ENCODE data around the gene DGKD. TPM values are rescaled to one million over a fixed set of nuclear protein-coding genes. Genes with fewer than 3 reads are reported as not detected.

DGKD gene
- total RNA-seq, 1 donor from 2014 or later: 86.7 TPM

DNA sequence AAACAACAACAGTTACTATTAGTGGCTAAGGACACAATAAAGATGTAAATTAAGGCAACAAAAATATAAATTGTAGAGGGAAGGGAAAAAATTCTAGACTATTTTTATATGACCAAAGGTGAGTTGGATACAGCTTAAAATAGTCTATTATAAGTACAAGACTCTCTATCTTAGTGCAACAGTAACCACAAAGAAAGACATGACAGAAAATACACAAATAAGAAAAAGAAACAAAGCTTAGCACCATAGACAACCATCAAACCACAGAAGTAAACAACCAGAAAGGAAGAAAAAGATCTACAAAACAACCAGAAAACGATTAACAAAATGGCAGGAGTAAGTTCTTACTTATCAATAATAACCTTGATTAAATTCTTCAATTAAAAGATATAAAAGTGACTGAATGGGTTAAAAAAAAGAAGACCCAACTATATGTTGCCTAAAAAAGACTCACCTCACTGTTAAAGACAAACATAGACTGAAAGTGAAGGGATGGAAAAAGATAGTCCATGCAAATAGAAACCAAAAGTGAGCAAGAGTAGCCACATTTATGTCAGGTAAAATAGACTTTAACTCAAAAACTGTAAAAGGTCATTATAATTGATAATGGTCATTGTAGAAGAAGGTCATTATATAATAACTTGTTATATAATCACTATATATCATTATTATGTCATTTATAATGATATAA lies 149.8 kb downstream of the DGKD start:
- ATAC-seq (no peak), DNase-seq (no peak)
- no peaks in the 10 kb centered on the region for H3K4me1 ChIP-seq
- no peak overlapping the region for H3K27ac ChIP-seq
- intact Hi-C loops (cut with DNase I): no loop called here
- peaks cover 8% of the 10 kb centered on the region for H3K9me3 ChIP-seq
- H3K36me3 ChIP-seq: peaks cover 15% of the 10 kb centered on the region
- TF ChIP-seq, protein P1, sequence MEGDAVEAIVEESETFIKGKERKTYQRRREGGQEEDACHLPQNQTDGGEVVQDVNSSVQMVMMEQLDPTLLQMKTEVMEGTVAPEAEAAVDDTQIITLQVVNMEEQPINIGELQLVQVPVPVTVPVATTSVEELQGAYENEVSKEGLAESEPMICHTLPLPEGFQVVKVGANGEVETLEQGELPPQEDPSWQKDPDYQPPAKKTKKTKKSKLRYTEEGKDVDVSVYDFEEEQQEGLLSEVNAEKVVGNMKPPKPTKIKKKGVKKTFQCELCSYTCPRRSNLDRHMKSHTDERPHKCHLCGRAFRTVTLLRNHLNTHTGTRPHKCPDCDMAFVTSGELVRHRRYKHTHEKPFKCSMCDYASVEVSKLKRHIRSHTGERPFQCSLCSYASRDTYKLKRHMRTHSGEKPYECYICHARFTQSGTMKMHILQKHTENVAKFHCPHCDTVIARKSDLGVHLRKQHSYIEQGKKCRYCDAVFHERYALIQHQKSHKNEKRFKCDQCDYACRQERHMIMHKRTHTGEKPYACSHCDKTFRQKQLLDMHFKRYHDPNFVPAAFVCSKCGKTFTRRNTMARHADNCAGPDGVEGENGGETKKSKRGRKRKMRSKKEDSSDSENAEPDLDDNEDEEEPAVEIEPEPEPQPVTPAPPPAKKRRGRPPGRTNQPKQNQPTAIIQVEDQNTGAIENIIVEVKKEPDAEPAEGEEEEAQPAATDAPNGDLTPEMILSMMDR (IDR thresholded peaks at IDR 0.05): no peak
- H3K27me3 ChIP-seq: no peaks in the 10 kb centered on the region
- no peak overlapping the region for H3K4me3 ChIP-seq

DNA sequence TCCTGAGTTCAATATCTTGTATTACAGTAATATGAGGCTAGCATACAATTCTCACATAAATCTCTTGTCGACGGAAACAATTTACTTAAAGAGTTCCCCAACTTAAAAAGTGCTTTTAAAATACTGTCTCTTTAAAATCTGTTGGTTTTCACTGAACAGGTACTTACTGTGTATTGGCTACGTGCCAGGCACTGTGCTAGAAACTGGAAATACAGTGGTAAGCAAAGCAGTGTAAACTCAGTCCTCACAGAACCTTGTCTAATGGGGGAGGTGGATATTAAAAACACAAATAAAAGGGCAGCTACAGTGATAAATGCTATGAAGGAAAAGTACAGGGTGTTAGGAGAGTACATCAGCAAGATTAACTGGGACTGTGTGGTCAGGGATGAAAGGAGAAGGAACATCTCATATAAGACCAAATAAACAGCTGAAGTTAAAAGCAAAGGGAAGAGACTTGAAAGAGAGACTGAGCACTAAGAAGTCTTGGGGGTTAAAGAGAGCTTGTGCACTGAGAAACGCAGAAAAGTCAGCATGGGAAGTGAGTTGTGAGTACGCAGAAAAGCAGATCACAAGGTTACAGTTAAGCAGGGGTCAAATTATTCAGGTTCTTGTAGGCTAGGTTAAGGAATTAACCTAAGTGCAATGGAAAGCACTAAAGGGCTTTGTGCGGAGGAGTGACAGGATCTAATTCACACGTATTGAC lies 159.8 kb downstream of the DGKD start:
- Histone ChIP-seq H3K27me3 (no peaks in the 10 kb centered on the region), H3K27ac (no peak overlapping the region), H3K4me1 (peaks cover 4% of the 10 kb centered on the region), H3K4me3 (no peak overlapping the region), H3K9me3 (no peaks in the 10 kb centered on the region), H3K36me3 (peaks cover 16% of the 10 kb centered on the region)
- intact Hi-C loops (cut with DNase I): no loop called here
- ATAC-seq: peak; percentile 41
- no peak for DNase-seq
- TF ChIP-seq, protein P1 (IDR thresholded peaks at IDR 0.05): no peak

DNA sequence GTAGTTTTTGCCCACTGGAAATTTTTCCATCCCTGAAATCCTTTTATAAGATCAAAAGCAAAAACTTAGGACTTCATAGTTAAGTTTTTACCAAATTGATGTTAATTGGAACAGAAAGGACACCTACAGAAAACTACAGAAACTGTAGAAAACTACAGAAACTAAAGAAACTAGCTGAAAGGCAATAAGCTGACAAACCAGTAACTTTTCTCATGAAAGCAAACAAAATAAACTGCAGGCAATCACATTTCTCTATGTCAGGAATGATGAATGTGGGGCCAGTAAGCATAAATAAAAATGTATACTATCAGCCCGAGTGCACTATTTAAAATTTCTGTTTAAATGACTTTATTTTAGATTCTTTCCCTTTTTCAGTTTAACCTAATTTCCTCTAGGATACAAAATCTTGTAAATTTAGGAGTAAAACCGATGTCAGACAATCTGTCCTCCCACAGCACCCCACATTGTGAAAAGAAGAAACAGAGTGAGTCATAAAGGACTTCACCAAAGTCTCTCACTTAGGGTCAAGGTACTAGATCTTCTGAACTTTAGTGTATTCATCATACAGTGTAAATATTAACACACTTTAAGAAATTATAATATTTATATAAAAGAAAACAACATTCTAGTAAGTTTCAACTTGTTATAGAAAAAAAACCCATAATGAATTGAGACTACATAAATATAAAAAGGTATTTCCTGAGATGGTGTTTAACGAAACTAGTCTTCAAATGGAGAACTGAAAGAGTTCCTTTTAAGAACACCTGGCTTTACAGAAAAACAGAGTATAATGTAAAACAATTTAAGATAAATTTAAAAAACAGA lies 165.7 kb downstream of the DGKD start:
- H3K4me3 ChIP-seq: no peak overlapping the region
- no peaks in the 10 kb centered on the region for H3K4me1 ChIP-seq
- H3K27ac ChIP-seq: no peak overlapping the region
- peaks cover 41% of the 10 kb centered on the region for H3K36me3 ChIP-seq
- H3K27me3 ChIP-seq: no peaks in the 10 kb centered on the region
- H3K9me3 ChIP-seq: no peaks in the 10 kb centered on the region
- TF ChIP-seq, protein P1 (IDR thresholded peaks at IDR 0.05): no peak
- intact Hi-C loops (cut with DNase I): no loop called here
- ATAC-seq (no peak), DNase-seq (no peak)

Other genes starting within 250 kb of the DGKD start
- gene ATG16L1, start 102.8 kb upstream of the DGKD start, total RNA-seq: 26.6 TPM
- gene SAG, start 46.7 kb upstream of the DGKD start, total RNA-seq: not detected
- gene USP40, start 212.3 kb downstream of the DGKD start, total RNA-seq: 47.6 TPM